Activated CD4-positive, alpha-beta T cell treated with anti-CD3 and anti-CD28 coated beads, Interleukin-10, Interleukin-2, amounts not matched to agents 100 ng/mL and 50 ng/mL, durations not matched to agents 16 hours and 8 hours (primary cell): ENCODE data around the gene ABITRAM.
A peak's percentile ranks its signal among the peaks of the same experiment; 100 is the strongest.
"Not testable (repeated sequence)": the region's sequence is repeated elsewhere in the genome, so short reads cannot be mapped to it uniquely, and the experiment has no call there.

Experiments used
- DNase-seq: peaks from one replicate; pipeline ENCODE4 v3.0.0-alpha.2; 2020

Gene ABITRAM, protein sequence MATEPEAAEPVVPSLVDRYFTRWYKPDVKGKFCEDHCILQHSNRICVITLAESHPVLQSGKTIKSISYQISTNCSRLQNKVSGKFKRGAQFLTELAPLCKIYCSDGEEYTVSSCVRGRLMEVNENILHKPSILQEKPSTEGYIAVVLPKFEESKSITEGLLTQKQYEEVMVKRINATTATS

DNA sequence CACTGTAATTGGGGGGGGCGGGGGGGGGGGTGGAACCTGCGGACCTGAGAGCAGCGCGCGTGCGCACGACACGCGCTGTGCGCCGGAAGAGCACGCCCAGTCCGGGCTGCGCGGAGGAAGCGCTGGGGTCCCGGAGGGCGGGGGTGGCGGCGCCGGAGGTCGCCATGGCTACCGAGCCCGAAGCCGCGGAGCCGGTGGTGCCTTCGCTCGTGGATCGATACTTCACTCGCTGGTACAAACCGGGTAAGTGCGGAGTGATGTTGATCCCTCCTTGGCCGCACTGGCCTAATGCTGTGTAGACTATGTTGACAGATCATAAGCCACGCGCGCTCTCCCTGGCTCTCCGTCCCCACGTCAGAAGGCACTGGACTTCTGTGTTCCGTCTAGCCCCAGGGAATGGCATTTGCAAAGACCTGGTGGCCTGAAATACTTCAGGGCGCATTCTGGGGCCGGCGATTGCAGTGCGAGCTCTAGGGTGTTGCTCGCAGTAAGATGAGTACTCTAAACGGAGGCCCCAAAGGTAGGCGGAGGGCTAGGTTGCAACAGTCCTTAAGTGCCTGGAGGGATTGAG, at the start of gene ABITRAM:
ABITRAM (plus strand) TSS at position 78 of the 571 bp plus-strand sequence; CDS start at position 165, 87 bp downstream.
- DNase-seq: peak; percentile 84

DNA sequence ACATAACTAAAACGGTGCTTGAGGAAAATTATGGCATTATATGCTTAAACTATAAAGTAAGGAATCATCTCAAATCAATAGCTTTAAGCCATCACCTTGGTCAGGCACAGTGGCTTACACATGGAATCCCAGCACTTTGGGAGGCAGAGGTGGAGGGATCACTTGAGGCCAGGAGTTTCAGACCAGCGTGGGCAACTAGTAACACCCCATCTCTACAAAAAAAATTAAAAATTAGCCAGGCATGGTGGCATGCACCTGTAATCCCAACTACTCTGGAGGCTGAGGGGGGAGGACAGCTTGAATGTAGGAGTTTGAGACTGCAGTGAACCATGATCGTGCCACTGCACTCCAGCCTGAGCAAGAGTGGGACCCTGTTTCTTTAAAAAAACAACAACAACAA, 49.5 kb upstream of the ABITRAM start:
- DNase-seq: no peak

DNA sequence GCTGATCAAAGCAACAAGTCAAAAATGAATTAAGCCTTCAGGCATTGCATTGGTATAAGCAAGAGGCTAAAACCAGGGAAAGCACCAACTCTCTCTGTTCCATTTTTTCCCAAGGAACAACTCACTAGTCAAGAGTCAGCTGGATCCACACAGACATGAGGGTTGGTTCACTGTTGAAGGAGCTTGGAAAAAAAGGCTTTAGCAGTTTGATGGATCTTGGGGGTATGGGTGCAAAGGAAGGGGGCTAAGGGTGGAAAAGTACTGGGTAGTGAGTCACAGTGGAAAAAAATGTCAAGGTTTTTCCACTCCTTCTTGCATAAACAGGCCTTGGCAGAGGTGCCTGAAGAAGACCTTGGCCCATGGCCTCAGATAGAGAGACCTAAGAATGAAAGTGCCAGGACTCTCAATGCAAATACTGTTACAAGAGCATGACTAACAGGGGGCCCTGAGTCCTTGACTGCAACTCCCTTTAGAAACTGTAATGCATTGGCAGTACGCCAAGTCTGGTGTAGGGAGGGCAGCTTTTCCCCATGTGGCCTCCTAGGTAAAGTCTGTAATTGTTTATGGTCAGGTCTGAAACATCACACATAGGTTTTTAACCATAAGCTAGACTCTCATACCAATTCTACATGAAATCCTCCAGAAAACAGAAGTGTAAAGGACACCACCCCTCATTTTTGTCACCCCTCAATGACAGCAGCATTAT, 48.4 kb upstream of the ABITRAM start:
- peak; percentile 66 for DNase-seq

- not testable (repeated sequence) for DNase-seq
These were observed 47.5 kb upstream of the ABITRAM start for GRCh38 chr9:108886594-108887271.

- peak; percentile 8 for DNase-seq
These were observed 44.5 kb upstream of the ABITRAM start for GRCh38 chr9:108889649-108890067.

DNA sequence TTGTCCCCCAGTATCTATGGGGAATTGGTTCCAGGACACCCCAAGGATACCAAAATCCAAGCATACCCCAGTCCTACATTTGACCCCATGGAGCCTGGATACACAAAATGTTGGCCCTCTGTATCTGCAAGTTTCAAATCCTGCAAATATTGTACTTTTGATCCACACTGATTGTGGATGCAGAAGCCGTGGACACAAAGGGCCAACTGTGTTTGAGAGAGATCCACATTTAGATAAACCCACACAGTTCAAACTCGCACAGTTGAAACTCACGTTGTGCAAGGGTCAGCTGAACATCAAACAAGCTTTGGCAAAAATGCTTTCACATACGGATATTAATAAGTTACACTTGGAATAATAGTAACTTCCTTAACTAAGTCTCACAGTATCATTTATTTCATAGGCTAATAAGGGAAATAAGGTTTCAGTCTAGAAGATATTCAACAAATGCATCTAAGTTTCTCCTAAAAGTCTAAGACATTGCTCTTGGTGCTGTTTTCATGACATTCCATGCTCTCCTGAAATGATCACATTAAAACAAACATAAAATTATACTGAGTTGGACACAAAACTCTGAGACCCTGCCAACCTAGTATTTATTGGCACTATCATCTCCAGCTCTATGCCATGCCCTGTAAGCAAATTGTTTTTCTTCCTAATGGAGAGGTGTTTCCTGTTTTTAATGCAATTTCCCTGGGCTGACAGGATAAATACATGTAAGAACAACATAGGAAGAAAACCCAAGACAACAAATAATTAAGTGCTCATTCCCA, 39.8 kb upstream of the ABITRAM start:
- no peak for DNase-seq

- DNase-seq: no peak
These were observed 36.7 kb upstream of the ABITRAM start for GRCh38 chr9:108897324-108898096.

GRCh38 chr9:108899023-108899695, 35.0 kb upstream of the ABITRAM start:
- DNase-seq: not testable (repeated sequence)

DNA sequence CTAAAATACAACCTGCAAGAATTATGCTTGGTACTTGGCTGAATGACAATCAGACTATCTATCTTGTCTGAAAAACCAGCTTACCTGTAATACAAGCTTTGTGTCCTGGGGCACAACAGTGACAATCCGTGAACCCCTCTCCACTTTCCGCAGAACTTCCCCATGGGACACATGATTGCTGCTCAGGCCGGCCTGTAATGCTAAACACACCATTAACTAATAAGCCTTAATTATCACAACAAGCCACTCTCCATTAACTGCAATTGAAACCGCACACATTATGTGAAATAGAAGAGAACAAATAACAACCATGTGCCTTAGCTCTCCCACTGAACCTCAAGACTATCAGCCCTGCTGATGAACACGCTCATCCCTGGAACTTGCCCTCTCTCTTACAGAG, 34.0 kb upstream of the ABITRAM start:
- DNase-seq: no peak

DNA sequence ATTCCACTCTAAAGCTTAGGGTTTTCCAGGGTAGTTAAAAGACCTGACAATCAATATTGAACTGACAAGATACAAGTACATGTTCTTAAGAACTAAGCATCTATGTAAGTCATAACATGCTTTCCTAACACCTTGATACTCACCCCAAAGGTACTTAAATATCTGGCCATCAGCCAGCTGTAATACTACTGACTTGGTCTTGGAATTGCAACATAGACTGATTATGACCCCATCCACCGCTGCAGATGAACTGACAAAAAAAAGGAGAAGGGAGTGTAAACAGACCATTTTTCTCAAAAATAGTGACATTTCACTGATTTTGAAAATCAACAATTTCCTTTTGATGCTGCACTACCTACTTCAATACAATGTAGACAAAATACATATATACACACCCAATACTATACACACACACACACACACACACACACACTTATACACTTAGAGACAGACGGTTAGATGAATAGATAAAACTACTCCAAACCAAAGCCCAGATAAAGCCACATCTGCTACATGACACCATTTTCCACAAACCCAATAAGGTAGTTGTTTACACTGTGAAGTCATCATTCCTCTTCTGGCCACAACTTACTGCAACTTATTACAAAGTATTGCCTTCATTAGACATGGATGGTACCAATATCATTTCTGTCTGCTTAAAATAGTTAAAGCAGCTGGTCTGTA, 30.6 kb upstream of the ABITRAM start:
- no peak for DNase-seq

DNA sequence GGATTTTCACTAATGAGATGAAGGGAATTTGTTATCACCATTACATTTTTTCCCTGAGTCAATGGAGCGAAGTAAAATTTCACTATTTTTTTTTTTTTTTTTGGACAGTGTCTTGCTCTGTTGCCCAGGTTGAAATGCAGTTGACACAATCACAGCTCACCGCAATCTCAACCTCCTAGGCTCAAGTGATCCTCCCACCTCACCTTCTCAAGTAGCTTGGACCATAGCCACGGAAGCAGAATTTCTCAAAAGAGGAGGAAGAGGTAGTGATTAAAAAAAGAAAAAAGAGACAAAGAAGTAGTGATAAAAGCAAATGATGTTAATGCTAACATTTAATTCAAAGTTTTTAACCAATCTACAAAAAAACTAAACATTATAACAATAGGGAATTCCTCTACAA, 30.0 kb upstream of the ABITRAM start:
- no peak for DNase-seq

DNA sequence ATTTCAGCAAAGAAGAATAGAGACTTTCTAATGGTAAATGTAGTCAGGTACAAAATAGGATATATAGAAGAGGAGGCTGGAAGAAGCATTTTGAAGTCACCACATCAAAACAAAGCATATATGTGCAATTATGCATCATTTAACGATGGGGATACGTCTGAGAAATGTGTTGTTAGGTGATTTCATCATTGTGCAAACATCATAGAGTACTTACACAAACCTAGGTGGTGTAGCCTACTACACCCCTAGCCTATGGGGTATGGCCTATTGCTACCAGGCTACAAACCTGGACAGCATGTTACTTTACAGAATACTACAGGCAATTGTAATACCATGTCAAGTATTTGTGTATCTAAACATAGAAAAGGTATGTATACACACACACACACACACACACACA, 28.7 kb upstream of the ABITRAM start:
- no peak for DNase-seq

DNA sequence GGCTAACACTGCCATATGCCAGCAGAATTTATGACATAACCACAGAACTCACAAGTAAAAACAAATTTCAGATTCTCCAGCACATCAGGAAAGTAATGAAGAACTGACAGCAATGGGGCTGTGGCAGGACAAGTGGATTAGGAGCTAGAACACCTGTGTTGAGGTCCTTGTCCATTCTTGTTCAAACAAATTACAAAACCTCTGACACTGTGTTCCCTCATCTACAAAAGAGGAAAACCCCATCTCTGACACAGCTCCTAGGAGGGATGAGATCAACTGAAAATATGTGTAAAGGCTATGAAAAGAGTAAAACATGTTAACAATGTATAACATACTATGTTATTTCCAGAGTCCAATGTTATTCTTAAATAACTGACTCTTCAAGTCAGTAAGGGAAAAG, 23.8 kb upstream of the ABITRAM start:
- DNase-seq: no peak

DNA sequence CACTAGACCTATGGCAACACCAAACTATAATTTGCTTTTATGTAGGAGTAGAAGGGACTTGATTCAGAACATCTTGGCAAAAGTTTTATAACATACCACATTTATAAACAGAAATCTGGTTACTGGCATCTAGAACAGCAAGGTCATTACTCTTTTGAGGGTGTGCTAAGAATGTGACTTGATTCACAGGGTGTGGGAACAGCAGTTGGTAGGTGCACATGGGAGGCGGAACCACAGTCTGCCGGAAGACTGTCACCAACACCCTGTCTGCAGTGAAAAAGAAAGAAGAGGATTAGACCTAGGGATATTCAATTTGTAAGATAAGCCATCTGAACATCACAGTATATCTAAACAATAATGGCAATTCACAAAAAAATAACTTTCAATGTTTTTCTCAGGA, 23.3 kb upstream of the ABITRAM start:
- no peak for DNase-seq

GRCh38 chr9:108911820-108912219, 22.4 kb upstream of the ABITRAM start:
- no peak for DNase-seq

GRCh38 chr9:108913391-108913790, 20.8 kb upstream of the ABITRAM start:
- no peak for DNase-seq

DNA sequence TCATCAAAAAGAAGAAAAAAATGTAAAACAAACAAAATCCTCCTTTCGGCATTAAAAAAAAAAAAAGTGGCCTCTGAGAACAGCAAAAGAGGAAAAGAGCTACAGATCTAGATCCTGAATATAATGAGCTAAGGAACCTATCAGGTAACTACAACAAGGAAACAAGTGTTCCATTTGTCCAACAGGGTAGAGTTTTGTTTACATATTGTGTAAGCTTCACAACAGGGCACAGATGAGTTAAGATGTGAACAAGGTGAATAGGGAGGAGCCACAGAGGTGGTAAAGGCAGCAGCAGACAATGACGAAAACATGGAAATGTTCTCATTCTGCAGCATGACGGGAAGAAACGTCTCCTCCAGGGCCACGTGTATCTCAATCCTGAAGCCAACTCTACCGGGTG, 14.7 kb upstream of the ABITRAM start:
- DNase-seq: no peak

GRCh38 chr9:108920401-108920800, 13.8 kb upstream of the ABITRAM start:
- not testable (repeated sequence) for DNase-seq

- no peak for DNase-seq
These were observed 13.0 kb upstream of the ABITRAM start for GRCh38 chr9:108921200-108921599.

- no peak for DNase-seq
These were observed 9.7 kb upstream of the ABITRAM start for GRCh38 chr9:108924466-108924865.

GRCh38 chr9:108928386-108928785, 5.8 kb upstream of the ABITRAM start:
- no peak for DNase-seq
